ENCODE measurements around the gene FCHO2. TPM values are rescaled to one million over a fixed set of nuclear protein-coding genes. Genes with fewer than 3 reads are reported as not detected.
"Not testable (repeated sequence)": the region's sequence is repeated elsewhere in the genome, so short reads cannot be mapped to it uniquely, and the experiment has no call there.

FCHO2 gene
- total RNA-seq, 2 donors from 2014 or later: 16.8 to 18.5 TPM

DNA sequence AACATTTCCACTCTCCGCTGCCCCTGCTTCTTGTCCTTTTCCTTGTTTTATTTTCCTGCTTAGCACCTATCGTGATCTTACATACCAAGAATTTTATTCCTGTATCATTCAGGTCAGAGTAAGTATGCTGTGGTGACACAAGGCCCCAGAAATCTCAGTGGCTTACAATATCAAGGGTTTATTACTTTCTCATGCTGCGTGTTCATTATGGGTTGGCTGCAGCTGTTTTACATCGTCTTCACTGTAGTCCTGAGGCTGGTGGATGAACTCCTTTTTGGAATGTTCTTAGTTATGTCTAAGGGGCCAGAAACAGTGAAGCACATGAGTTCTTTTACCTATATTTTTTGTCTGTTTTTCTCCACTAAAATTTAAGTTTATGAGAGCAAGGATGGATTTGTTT, 51.2 kb downstream of the FCHO2 start:
- Histone ChIP-seq H3K9ac (ENCODE audit: extremely low read depth, low read length, poor library complexity, severe bottlenecking) (no peak overlapping the region), H3K9me3 (ENCODE audit: control insufficient read depth, low read length) (no peaks in the 10 kb centered on the region), H3K27me3 (ENCODE audit: control insufficient read depth, insufficient read depth, low read length, poor library complexity, severe bottlenecking) (no peaks in the 10 kb centered on the region), H3K27ac (ENCODE audit: low read depth, low read length) (no peak overlapping the region), H3K4me3 (ENCODE audit: low read length) (no peak overlapping the region), H3K36me3 (ENCODE audit: control insufficient read depth, insufficient read depth, low read length) (peaks cover 6% of the 10 kb centered on the region), H3K4me1 (ENCODE audit: control insufficient read depth, insufficient read depth, low read length) (no peaks in the 10 kb centered on the region)
- H3K27ac Mint-ChIP-seq: no peak overlapping the region
- H3K4me3 Mint-ChIP-seq: no peak overlapping the region
- TF ChIP-seq, protein P1, sequence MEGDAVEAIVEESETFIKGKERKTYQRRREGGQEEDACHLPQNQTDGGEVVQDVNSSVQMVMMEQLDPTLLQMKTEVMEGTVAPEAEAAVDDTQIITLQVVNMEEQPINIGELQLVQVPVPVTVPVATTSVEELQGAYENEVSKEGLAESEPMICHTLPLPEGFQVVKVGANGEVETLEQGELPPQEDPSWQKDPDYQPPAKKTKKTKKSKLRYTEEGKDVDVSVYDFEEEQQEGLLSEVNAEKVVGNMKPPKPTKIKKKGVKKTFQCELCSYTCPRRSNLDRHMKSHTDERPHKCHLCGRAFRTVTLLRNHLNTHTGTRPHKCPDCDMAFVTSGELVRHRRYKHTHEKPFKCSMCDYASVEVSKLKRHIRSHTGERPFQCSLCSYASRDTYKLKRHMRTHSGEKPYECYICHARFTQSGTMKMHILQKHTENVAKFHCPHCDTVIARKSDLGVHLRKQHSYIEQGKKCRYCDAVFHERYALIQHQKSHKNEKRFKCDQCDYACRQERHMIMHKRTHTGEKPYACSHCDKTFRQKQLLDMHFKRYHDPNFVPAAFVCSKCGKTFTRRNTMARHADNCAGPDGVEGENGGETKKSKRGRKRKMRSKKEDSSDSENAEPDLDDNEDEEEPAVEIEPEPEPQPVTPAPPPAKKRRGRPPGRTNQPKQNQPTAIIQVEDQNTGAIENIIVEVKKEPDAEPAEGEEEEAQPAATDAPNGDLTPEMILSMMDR (conservative IDR thresholded peaks at IDR 0.05): no peak
- no peaks in the 10 kb centered on the region for H3K9me3 Mint-ChIP-seq
- no peaks in the 10 kb centered on the region for H3K27me3 Mint-ChIP-seq (ENCODE audit: insufficient read depth)
- DNase-seq: no peak
- H3K36me3 Mint-ChIP-seq (ENCODE audit: low read depth): no peaks in the 10 kb centered on the region
- WGBS, 2 experiments (ENCODE audit: insufficient coverage in 1 of 2, insufficient read length in 1 of 2): 95% methylated on average over 3 to 4 of the region's 4 CpGs
- no peaks in the 10 kb centered on the region for H3K4me1 Mint-ChIP-seq

DNA sequence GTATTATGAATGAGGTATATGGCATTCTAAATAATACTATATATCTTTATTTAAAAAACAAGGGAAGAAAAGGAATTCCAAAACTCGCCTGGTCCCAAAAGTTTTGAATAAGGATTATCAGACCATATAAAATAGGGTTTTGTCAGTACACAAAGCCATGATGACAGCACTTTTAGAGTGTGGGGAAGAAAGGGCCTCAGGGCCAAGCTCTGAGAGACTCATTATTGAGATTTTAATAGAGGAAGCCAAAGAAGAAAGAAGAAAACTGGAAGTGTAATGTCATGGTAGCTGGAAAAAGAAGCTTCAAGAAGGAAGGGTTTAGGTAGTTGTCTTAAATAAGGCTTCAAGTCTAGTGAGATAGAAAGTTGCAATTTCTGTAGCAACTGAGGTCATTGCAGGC, 53.0 kb downstream of the FCHO2 start:
- H3K27me3 ChIP-seq (ENCODE audit: control insufficient read depth, insufficient read depth, low read length, poor library complexity, severe bottlenecking): no peaks in the 10 kb centered on the region
- peaks cover 6% of the 10 kb centered on the region for H3K36me3 ChIP-seq (ENCODE audit: control insufficient read depth, insufficient read depth, low read length)
- peaks cover 4% of the 10 kb centered on the region for H3K36me3 Mint-ChIP-seq (ENCODE audit: low read depth)
- TF ChIP-seq, protein P1 (conservative IDR thresholded peaks at IDR 0.05): no peak
- no peaks in the 10 kb centered on the region for H3K4me1 Mint-ChIP-seq
- H3K9me3 Mint-ChIP-seq: no peaks in the 10 kb centered on the region
- no peak for DNase-seq
- H3K4me3 ChIP-seq (ENCODE audit: low read length): no peak overlapping the region
- 93% methylated on average over 1 of the region's 1 CpG; no CpG with 5 or more reads in 1 of the 2 experiments for WGBS, 2 experiments (ENCODE audit: insufficient coverage in 1 of 2, insufficient read length in 1 of 2)
- H3K9ac ChIP-seq (ENCODE audit: extremely low read depth, low read length, poor library complexity, severe bottlenecking): no peak overlapping the region
- no peaks in the 10 kb centered on the region for H3K9me3 ChIP-seq (ENCODE audit: control insufficient read depth, low read length)
- H3K4me1 ChIP-seq (ENCODE audit: control insufficient read depth, insufficient read depth, low read length): no peaks in the 10 kb centered on the region
- H3K27ac ChIP-seq (ENCODE audit: low read depth, low read length): no peak overlapping the region
- no peak overlapping the region for H3K27ac Mint-ChIP-seq
- no peak overlapping the region for H3K4me3 Mint-ChIP-seq
- H3K27me3 Mint-ChIP-seq (ENCODE audit: insufficient read depth): no peaks in the 10 kb centered on the region

DNA sequence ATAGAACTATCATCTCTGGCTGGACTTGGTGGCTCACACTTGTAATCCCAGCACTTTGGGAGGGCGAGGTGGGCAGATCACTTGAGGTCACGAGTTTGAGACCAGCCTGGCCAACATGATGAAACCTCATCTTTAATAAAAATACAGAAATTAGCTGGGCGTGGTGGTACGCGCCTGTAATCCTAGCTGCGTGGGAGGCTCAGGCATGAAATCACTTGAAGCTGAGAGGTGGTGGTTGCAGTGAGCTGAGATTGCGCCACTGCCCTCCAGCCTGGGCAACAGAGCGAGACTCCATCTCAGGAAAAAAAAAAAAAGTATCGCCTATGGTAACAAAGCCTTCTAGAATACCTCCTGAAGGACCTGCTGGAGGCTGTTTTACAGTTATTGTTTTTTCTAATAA, 55.8 kb downstream of the FCHO2 start:
- not testable (repeated sequence) for H3K36me3 Mint-ChIP-seq (ENCODE audit: low read depth); H3K4me3 ChIP-seq (ENCODE audit: low read length); H3K4me3 Mint-ChIP-seq; H3K27me3 ChIP-seq (ENCODE audit: control insufficient read depth, insufficient read depth, low read length, poor library complexity, severe bottlenecking); H3K27ac ChIP-seq (ENCODE audit: low read depth, low read length); H3K4me1 ChIP-seq (ENCODE audit: control insufficient read depth, insufficient read depth, low read length); H3K9ac ChIP-seq (ENCODE audit: extremely low read depth, low read length, poor library complexity, severe bottlenecking); H3K9me3 Mint-ChIP-seq; H3K4me1 Mint-ChIP-seq; H3K27ac Mint-ChIP-seq; H3K9me3 ChIP-seq (ENCODE audit: control insufficient read depth, low read length); H3K36me3 ChIP-seq (ENCODE audit: control insufficient read depth, insufficient read depth, low read length); DNase-seq; H3K27me3 Mint-ChIP-seq (ENCODE audit: insufficient read depth)
- 91 to 95% methylated on average over 8 of the region's 9 CpGs for WGBS, 2 experiments (ENCODE audit: insufficient coverage in 1 of 2, insufficient read length in 1 of 2)

DNA sequence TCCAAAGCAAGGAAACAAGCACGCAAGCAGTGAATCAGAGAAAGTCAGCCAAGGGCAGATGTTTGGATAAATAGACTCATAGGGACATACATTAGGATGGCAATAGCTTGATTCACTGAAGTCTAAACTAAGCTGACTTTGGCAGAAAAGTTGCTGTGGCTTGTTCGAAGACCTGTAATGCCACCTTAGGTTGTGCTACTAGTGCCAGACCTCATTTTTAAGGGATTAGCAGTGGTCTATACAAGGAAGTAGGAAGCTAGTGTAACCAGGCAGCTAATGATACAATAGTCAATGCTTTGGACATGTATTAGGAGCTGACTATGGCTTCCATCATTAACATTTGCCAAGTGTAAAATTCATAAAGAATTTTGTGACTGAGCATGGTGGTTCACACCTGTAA, 63.1 kb downstream of the FCHO2 start:
- TF ChIP-seq, protein P1 (conservative IDR thresholded peaks at IDR 0.05): no peak
- WGBS, 2 experiments (ENCODE audit: insufficient coverage in 1 of 2, insufficient read length in 1 of 2): 94 to 95% methylated on average over 2 of the region's 2 CpGs
- Mint-ChIP-seq H3K27ac (no peak overlapping the region), H3K9me3 (no peaks in the 10 kb centered on the region), H3K4me3 (no peak overlapping the region), H3K27me3 (ENCODE audit: insufficient read depth) (no peaks in the 10 kb centered on the region), H3K36me3 (ENCODE audit: low read depth) (peaks cover 18% of the 10 kb centered on the region), H3K4me1 (no peaks in the 10 kb centered on the region)
- no peak for DNase-seq
- Histone ChIP-seq H3K4me1 (ENCODE audit: control insufficient read depth, insufficient read depth, low read length) (no peaks in the 10 kb centered on the region), H3K27ac (ENCODE audit: low read depth, low read length) (no peak overlapping the region), H3K9me3 (ENCODE audit: control insufficient read depth, low read length) (no peaks in the 10 kb centered on the region), H3K36me3 (ENCODE audit: control insufficient read depth, insufficient read depth, low read length) (peaks cover 5% of the 10 kb centered on the region), H3K27me3 (ENCODE audit: control insufficient read depth, insufficient read depth, low read length, poor library complexity, severe bottlenecking) (no peaks in the 10 kb centered on the region), H3K9ac (ENCODE audit: extremely low read depth, low read length, poor library complexity, severe bottlenecking) (no peak overlapping the region), H3K4me3 (ENCODE audit: low read length) (no peak overlapping the region)
